ENCODE data around the gene FSTL5. TPM values are rescaled to one million over a fixed set of nuclear protein-coding genes. Genes with fewer than 3 reads are reported as not detected.

Gene FSTL5
- total and polyA plus RNA-seq, 2 experiments from 2014 or later, result 0.06 to 0.49 TPM

- DNase-seq (ENCODE audit: low spot score) (no peak), ATAC-seq (no peak)
- Histone ChIP-seq H3K9me2 (ENCODE audit: insufficient read depth) (no peaks in the 10 kb centered on the region), H3K79me2 (replicated peaks; ENCODE audit: insufficient read depth) (no peaks in the 10 kb centered on the region), H3F3A (replicated peaks; ENCODE audit: low read depth) (no peaks in the 10 kb centered on the region), H3K4me2 (no peak overlapping the region), H3K4me1 (ENCODE audit: insufficient read depth) (no peaks in the 10 kb centered on the region), H3K36me3 (ENCODE audit: insufficient read depth) (no peaks in the 10 kb centered on the region), H3K27me3 (ENCODE audit: insufficient read depth) (no peaks in the 10 kb centered on the region), H3K27ac (ENCODE audit: low read depth) (no peak overlapping the region), H4K20me1 (replicated peaks; ENCODE audit: insufficient read depth) (no peaks in the 10 kb centered on the region), H2AFZ (no peak overlapping the region), H3K4me3 (no peak overlapping the region)
- Mint-ChIP-seq H3K36me3 (ENCODE audit: low read depth) (no peaks in the 10 kb centered on the region), H3K9me3 (no peaks in the 10 kb centered on the region), H3K4me3 (no peak overlapping the region), H3K4me1 (peaks cover 4% of the 10 kb centered on the region; the same call in 1 of the 3 replicates), H3K27me3 (ENCODE audit: insufficient read depth, low read depth, poor library complexity) (no peaks in the 10 kb centered on the region), H3K27ac (no peak overlapping the region)
- TF ChIP-seq STAT1 (IDR thresholded peaks at IDR 0.05; ENCODE audit: unreplicated experiment), result no peak
- TF ChIP-seq CREB1 (CRISPR knock-in tag; IDR thresholded peaks at IDR 0.05; ENCODE audit: low read depth), result no peak
- TF ChIP-seq EZH2 (IDR thresholded peaks at IDR 0.05; ENCODE audit: low read depth, unreplicated experiment), result no peak
- TF ChIP-seq ZNF331 (CRISPR knock-in tag; IDR thresholded peaks at IDR 0.05; ENCODE audit: low read depth), result no peak
- no peak for TF ChIP-seq EZH2phosphoT487 (IDR thresholded peaks at IDR 0.05; ENCODE audit: unreplicated experiment)
- TF ChIP-seq JUNB (IDR thresholded peaks at IDR 0.05; ENCODE audit: unreplicated experiment), result no peak
- TF ChIP-seq ZNF114 (CRISPR knock-in tag; IDR thresholded peaks at IDR 0.05), result no peak
- no peak for TF ChIP-seq REST (IDR thresholded peaks at IDR 0.05; ENCODE audit: unreplicated experiment)
- no peak for TF ChIP-seq NANOG (IDR thresholded peaks at IDR 0.05; ENCODE audit: borderline replicate concordance)
- TF ChIP-seq POLR2AphosphoS5 (IDR thresholded peaks at IDR 0.05; ENCODE audit: low read depth), result no peak
- TF ChIP-seq ETS1 (IDR thresholded peaks at IDR 0.05), result no peak
- no peak for TF ChIP-seq ZNF462 (CRISPR knock-in tag; IDR thresholded peaks at IDR 0.05)
- no peak for TF ChIP-seq CTCF (conservative IDR thresholded peaks at IDR 0.05; ENCODE audit: low read depth in 2 of 2)
Measured at GRCh38 chr4:162016991-162017390, 146.8 kb downstream of the FSTL5 start.
